CD4-positive, alpha-beta T cell treated with Interferon gamma for 1 hour (primary cell): ENCODE measurements around the gene CCDC38.
A peak's percentile ranks its signal among the peaks of the same experiment; 100 is the strongest.

Experiments used
- DNase-seq: peaks from one replicate; pipeline ENCODE4 v3.0.0-alpha.2; 2020

CCDC38 gene

GRCh38 chr12:95959107-95959506 is 16.7 kb upstream of the CCDC38 start:
- no peak for DNase-seq

DNA sequence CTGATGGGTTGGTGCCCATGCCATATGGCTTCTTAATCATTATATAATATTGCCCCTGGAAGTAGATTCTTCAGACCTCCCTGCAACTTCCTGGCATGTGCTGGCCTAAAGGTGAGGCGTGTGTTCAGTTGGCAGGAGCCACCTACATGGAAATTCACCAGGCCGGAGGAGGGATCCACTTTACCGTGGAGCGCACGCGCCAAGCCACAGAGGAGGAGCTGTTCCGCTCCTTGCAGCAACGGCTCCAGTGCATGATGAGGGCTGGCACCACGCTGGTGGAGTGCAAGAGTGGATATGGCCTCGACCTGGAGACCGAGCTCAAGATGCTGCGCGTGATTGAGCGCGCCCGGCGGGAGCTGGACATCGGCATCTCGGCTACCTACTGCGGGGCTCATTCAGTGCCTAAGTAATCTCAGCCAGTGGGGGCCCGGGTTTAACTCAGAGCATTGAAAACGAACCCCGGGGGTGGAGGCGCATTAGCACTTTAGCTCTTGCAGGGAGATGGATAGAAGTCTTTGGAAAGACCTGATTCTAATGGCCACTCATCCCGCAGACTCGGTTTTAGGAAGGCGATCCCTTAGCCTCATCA is 14.2 kb upstream of the CCDC38 start:
- DNase-seq: no peak

GRCh38 chr12:95955549-95956159 is 13.2 kb upstream of the CCDC38 start:
- DNase-seq: no peak

GRCh38 chr12:95953000-95953399 is 10.6 kb upstream of the CCDC38 start:
- no peak for DNase-seq

DNA sequence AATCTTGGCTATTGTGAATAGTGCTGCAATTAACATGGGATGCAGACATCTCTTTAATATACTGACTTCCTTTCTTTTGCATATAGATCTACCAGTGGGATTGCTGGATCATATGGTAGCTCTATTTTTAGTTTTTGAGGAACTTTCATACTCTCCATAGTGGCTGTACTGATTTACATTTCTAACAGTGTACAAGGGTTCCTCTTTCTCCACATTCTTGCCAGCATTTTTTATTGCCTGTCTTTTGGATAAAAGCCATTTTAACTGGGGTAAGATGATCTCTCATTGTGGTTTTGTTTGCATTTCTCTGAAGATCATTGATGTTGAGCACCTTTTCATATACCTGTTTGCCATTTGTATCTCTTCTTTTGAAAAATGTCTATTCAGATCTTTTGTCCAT is 9.1 kb upstream of the CCDC38 start:
- DNase-seq: no peak

GRCh38 chr12:95949477-95950206 is 7.2 kb upstream of the CCDC38 start:
- no peak for DNase-seq

- DNase-seq: no peak
These were observed 1.8 kb upstream of the CCDC38 start for GRCh38 chr12:95944108-95944704.

DNA sequence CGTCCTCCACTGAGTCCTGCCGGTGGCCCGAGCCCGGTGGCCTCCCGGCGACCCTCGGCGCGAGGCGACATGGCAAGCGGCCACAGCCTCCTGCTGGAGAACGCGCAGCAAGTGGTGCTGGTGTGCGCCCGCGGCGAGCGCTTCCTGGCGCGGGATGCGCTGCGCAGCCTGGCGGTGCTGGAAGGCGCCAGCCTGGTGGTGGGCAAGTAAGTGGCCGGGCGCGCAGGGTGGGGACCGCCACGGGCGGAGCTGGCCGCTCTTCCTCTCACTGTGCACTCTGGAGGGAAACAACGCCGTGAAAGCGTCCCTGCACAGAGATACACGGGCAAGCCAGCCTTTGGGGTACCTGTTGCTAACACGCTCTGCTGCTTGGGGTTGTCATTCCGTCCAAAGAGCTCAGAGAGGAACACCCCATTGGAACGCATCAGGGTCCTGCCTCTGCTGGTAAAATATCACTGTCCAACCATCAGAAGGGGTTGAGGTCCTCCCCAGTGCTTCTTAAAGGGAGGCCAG is 972 bp upstream of the CCDC38 start, which contains the start of gene AMDHD1:
TSS of gene AMDHD1 (plus strand) at position 2 of the 513 bp plus-strand sequence. CDS start at position 70, 68 bp downstream.
- DNase-seq: peak; percentile 37

- no peak for DNase-seq
These were observed 302 bp downstream of the CCDC38 start for GRCh38 chr12:95942101-95942523.

DNA sequence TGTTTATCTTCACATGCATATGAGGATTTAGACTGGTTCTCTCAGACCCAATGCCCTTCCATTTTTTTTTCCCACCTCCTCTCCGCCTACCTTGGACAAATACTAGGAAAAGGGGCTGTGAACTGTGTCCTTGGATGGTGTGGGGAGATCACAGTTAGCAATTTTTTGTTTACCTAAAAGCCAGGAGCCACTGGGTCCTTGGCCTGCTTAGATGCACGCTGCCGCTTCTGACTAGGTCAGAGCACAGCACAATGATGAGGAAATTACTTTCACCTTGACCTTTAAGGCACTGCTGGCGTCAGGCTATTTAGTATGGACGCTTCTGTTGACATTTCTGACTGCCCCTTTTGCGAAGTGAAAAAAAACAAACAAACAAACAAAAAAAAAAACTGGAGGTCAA is 1.9 kb downstream of the CCDC38 start:
- no peak for DNase-seq

DNA sequence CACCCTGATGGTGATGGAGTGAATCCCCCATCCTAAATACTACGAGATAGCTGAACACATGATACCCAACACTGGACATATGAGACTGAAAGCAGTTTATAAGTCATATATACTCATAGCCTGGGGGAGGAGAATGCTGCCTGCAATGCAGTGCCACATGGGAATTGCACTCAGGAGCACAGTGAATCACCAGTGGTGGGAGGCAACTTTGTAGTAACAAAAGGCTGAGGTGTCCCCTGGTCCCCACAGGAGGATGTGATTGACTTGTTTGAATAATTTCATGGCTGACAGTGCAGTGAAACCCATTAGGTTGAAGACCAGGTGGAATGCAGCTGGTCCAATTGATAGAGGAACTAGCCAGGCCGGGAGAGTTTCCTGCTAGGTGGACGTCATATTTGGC is 20.2 kb downstream of the CCDC38 start:
- DNase-seq: no peak

DNA sequence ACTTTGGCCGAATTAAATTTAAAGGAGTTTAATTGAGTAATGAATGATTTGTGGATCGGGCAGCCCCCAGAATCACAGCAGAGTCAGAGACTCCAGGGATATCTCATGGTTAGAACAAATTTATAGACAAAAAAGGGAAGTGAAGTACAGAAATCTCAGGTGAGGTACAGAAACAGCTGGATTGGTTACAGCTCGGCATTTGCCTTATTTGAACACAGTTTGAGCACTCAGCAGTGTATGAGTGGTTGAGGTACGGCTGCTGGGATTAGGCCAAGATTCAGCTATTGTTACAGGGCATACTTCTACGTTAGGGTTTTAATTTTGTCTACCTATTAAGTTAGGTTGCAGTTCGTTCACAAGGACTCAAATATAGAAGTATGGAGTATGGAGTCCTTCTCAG is 23.3 kb downstream of the CCDC38 start:
- no peak for DNase-seq

DNA sequence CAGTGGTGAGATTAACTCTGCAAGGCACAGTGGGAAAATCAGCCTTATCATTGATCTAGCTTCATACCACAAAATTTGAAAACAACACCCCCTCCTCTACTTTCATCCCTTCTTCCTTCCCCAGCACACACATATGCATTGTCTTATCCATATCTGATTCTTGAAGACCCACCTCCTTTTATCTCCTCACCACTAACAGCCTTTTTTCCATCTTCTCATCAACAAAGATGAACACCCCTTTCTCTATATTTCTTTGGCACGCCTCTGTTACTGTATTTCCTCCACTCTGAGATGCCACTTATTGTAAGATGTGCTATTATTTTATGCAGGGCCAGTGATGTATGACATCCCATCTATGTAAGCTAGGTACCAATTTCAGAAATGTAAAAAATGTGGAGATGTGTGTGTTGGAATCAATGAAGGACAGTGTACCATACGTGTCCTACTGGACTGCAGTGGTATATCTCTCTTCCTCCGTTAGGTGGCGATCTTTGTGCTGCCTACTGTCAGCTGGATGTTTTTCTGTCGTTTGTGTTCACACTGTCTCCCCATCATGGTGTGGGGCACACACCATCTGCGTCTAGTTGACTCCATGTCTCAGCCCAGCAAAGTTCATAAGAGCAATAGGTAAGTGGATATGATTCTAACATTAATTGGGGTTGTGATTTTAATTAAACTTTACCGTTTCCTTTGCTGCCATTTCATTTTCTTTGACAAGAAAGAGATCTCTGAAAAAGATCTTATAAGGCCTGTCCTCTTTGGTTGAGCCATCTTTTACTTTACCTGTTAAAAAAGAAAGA is 24.0 kb downstream of the CCDC38 start:
- DNase-seq: peak; percentile 47

- DNase-seq: no peak
These were observed 32.5 kb downstream of the CCDC38 start for GRCh38 chr12:95909871-95910270.

GRCh38 chr12:95908573-95908972 is 33.8 kb downstream of the CCDC38 start:
- DNase-seq: no peak

DNA sequence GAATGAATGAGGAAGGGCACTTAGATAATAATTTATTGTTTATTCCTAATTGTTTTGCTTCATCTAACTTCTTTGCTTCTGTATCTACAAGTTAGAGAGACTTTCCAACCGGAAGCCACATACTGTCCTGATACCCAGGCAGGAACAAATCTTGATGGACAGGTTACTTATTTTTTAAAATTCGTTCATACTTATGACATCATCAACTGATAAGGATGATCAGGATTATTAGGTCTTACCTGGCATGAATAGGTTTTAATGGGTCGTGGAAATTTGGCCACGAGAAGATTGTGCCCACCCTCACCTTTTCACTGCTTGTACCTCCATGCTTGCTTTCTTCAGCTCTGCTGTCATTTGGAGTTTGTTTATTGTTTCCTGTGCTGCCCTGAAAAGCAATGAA is 44.3 kb downstream of the CCDC38 start:
- no peak for DNase-seq

- no peak for DNase-seq
These were observed 45.6 kb downstream of the CCDC38 start for GRCh38 chr12:95896846-95897245.

DNA sequence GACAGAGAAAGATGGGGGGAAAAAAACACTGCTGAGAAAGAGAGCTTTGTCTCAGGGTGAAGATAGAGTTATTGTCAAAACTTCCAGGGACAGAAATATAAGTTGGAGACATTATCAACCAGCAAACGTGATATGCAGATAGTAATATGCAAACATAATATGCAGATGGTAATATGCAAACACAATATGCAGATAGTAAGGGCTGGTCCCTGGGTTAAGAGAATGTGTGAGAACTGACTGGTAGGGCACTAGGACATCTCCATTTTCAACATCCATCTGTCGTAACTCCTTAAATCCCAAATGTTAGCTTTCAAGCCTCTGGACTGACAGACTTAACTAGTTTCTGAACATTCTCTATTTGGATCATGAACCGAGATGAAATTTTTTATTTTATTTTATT is 51.5 kb downstream of the CCDC38 start:
- no peak for DNase-seq

DNA sequence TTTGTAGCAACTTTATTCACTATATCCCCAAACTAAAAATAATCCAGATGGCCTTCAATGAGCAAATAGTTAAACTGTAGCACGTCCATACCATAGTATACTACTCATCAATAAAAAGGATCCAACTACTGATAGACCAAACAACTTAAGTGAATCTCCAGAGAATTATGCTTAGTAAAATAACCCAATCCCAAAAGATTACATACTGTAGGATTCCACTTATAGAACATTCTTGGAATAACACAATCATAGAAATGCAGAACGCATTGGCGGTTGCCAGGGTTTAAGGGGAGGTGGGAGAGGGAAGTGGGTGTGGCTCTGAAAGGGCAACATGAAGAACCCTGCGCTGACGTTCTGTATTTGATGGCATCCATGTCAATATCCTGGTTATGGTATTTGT is 55.1 kb downstream of the CCDC38 start:
- no peak for DNase-seq

DNA sequence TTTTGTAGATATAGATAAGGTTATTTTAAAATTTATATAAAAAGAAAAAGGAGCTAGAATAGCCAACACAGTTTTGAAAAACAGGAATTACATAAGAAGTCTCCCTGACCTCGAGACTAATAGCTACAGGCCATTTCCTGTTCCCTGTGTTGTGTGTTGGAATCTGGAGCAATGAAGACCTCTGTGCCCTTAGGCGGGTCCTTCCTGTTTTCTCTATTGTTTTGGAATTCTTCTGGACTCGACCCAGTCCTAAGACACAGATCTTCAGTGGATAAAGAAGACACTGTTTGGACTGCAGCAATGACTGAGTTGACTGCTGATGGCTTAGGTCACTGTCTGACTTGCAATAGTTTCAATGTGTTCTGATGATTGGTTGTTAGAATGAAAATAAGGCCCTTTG is 57.4 kb downstream of the CCDC38 start:
- no peak for DNase-seq

DNA sequence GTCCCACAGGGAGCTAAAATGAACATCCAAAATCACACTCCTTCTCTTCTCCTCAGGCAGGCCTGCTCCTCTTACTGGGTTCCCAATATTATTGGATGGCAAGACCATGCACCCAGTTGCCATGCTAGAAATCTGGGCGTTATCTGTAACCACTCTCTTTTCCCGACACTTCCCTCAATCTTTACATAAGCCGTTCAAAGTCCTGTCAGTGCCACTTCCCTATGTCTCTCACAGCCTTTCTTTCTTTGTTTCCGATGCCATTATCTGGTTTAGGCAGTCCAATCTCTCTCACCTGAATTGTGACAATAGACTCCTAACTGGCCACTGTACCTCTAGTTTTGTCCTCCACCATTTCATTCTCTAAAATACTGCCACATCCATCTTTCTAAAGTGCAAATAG is 59.5 kb downstream of the CCDC38 start:
- no peak for DNase-seq

- no peak for DNase-seq
These were observed 60.3 kb downstream of the CCDC38 start for GRCh38 chr12:95882080-95882479.
